SK-N-SH (cell line): ENCODE data around the gene LHFPL4.

Source experiments
- CTCF ChIP-seq: fragments of 200-600 bp; sonication (generic); IDR thresholded peaks from 2 replicates; pipeline ENCODE4 v1.6.1; 2017; ENCODE audit warnings: antibody characterized with exemption, mild to moderate bottlenecking, moderate library complexity
- EP300 ChIP-seq, 2 experiments: IDR thresholded peaks; 2 replicates each; pipeline versions ENCODE4 v1.4.0 to v1.6.1; 2012; ENCODE audit warnings: borderline replicate concordance in 1 of 2, low read depth in 1 of 2, low read length in 1 of 2
- EZH2phosphoT487 ChIP-seq: fragments of 200-600 bp; sonication (generic); IDR thresholded peaks from 2 replicates; pipeline ENCODE4 v1.6.1; 2017; ENCODE audit warnings: low read depth, mixed run types, mild to moderate bottlenecking, antibody characterized with exemption, moderate library complexity, borderline replicate concordance
- GATA2 ChIP-seq: sonication (generic); formaldehyde crosslinking; IDR thresholded peaks from 2 replicates; pipeline ENCODE4 v1.5.0; 2020; ENCODE audit warnings: mild to moderate bottlenecking, missing genetic modification reagents
- MXI1 ChIP-seq: IDR thresholded peaks from 2 replicates; pipeline ENCODE4 v1.6.1; 2012; ENCODE audit warnings: mild to moderate bottlenecking, low read depth, low read length, improper control_type of control experiment
- NFIC ChIP-seq: IDR thresholded peaks from 2 replicates; pipeline ENCODE4 v1.4.0; 2012; ENCODE audit warnings: borderline replicate concordance
- POLR2AphosphoS5 ChIP-seq: IDR thresholded peaks from 2 replicates; pipeline ENCODE4 v1.6.1; 2012; ENCODE audit warnings: low read depth, low read length
- RFX5 ChIP-seq: IDR thresholded peaks from 2 replicates; pipeline ENCODE4 v1.6.1; 2012; ENCODE audit warnings: mild to moderate bottlenecking, improper control_type of control experiment, low read length
- TAF1 ChIP-seq: IDR thresholded peaks from 2 replicates; pipeline ENCODE4 v1.6.1; 2012; ENCODE audit warnings: low read depth, mild to moderate bottlenecking, low read length, moderate library complexity, borderline replicate concordance
- TCF12 ChIP-seq: IDR thresholded peaks from 2 replicates; pipeline ENCODE4 v1.4.0; 2012
- TEAD4 ChIP-seq: IDR thresholded peaks from 2 replicates; pipeline ENCODE4 v1.4.0; 2012; ENCODE audit warnings: mild to moderate bottlenecking, borderline replicate concordance; ENCODE audit not compliant: insufficient read depth
- TF ChIP-seq, protein P1 (sequence below): IDR thresholded peaks from 2 replicates; pipeline ENCODE4 v1.6.1; 2012; ENCODE audit warnings: mild to moderate bottlenecking, low read depth, low read length, moderate library complexity
- TF ChIP-seq, protein P2 (sequence below): IDR thresholded peaks from 2 replicates; pipeline ENCODE4; 2012

DNA sequence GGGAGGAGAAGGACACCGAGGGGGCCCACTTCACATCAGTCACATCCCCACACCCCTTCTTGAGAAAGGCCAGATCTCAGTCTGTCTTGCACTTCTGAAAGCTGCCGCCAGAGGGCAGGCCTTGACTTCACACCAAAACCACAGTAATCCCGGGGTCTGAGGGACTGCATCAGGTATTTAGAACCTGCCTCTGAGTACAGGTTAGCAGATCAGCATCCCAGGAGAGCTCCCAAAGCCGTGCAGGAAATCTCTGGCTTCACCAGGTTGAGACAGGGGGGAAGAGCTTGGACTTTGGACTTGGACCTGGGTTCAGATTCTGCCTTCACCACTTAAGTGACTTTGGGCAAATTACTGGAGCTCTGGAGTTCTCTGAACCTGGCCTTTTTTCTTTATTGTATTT lies 50.3 kb downstream of the LHFPL4 start:
- TF ChIP-seq, protein P1, sequence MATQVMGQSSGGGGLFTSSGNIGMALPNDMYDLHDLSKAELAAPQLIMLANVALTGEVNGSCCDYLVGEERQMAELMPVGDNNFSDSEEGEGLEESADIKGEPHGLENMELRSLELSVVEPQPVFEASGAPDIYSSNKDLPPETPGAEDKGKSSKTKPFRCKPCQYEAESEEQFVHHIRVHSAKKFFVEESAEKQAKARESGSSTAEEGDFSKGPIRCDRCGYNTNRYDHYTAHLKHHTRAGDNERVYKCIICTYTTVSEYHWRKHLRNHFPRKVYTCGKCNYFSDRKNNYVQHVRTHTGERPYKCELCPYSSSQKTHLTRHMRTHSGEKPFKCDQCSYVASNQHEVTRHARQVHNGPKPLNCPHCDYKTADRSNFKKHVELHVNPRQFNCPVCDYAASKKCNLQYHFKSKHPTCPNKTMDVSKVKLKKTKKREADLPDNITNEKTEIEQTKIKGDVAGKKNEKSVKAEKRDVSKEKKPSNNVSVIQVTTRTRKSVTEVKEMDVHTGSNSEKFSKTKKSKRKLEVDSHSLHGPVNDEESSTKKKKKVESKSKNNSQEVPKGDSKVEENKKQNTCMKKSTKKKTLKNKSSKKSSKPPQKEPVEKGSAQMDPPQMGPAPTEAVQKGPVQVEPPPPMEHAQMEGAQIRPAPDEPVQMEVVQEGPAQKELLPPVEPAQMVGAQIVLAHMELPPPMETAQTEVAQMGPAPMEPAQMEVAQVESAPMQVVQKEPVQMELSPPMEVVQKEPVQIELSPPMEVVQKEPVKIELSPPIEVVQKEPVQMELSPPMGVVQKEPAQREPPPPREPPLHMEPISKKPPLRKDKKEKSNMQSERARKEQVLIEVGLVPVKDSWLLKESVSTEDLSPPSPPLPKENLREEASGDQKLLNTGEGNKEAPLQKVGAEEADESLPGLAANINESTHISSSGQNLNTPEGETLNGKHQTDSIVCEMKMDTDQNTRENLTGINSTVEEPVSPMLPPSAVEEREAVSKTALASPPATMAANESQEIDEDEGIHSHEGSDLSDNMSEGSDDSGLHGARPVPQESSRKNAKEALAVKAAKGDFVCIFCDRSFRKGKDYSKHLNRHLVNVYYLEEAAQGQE, result no peak
- TF ChIP-seq CTCF (peak; percentile 90), POLR2AphosphoS5 (no peak), TAF1 (no peak), MXI1 (no peak), RFX5 (no peak), EP300 (IDR thresholded peaks at IDR 0.05; ENCODE audit: borderline replicate concordance in 1 of 2, low read depth in 1 of 2, low read length in 1 of 2) (no peak), TEAD4 (no peak), TCF12 (no peak), NFIC (no peak), GATA2 (CRISPR knock-in tag) (no peak), EZH2phosphoT487 (no peak)
- TF ChIP-seq, protein P2, sequence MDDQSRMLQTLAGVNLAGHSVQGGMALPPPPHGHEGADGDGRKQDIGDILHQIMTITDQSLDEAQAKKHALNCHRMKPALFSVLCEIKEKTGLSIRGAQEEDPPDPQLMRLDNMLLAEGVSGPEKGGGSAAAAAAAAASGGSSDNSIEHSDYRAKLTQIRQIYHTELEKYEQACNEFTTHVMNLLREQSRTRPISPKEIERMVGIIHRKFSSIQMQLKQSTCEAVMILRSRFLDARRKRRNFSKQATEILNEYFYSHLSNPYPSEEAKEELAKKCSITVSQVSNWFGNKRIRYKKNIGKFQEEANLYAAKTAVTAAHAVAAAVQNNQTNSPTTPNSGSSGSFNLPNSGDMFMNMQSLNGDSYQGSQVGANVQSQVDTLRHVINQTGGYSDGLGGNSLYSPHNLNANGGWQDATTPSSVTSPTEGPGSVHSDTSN, result no peak
